Tibial nerve (tissue), 4 donors: ENCODE results near the gene MBP. TPM values are rescaled to one million over a fixed set of nuclear protein-coding genes. Genes with fewer than 3 reads are reported as not detected.

Experiments
- DNase-seq, 2 donors: peaks; one replicate each; pipeline ENCODE4 v3.0.0-alpha.2; 2019; ENCODE audit warnings: low spot score in 2 of 2
- H3K27ac ChIP-seq, 4 donors: fragments of 200-600 bp; sonication (generic) in 3 of 4; one replicate each; pipeline ENCODE4 v1.5.1; 2017 to 2019; ENCODE audit warnings: mild to moderate bottlenecking in 1 of 4
- H3K27me3 ChIP-seq, 2 donors: fragments of 200-600 bp; sonication (generic) in 1 of 2; one replicate each; pipeline versions ENCODE4 v1.5.1 to v1.6.0; 2017 to 2019
- H3K36me3 ChIP-seq, 3 donors: fragments of 200-600 bp; sonication (generic); one replicate each; pipeline ENCODE4 v1.5.1; 2018 to 2019
- H3K4me1 ChIP-seq, 4 donors: fragments of 200-600 bp; sonication (generic) in 3 of 4; one replicate each; pipeline ENCODE4 v1.5.1; 2017 to 2019
- H3K4me3 ChIP-seq, 4 donors: fragments of 200-600 bp; sonication (generic) in 3 of 4; one replicate each; pipeline ENCODE4 v1.5.1; 2017 to 2019; ENCODE audit warnings: mild to moderate bottlenecking in 1 of 4, moderate library complexity in 1 of 4
- H3K9me3 ChIP-seq, 4 donors: fragments of 200-600 bp; sonication (generic) in 3 of 4; one replicate each; pipeline ENCODE4 v1.5.1; 2017 to 2019
- CTCF ChIP-seq, 5 experiments: fragments of 200-600 bp in 3 of 5; fragments of 450-650 bp in 2 of 5; sonication (generic) in 3 of 5; IDR thresholded peaks; one replicate each; pipeline ENCODE4 v1.5.1; 2016 to 2019; ENCODE audit warnings: antibody characterized with exemption in 5 of 5, mild to moderate bottlenecking in 3 of 5, moderate library complexity in 2 of 5
- EP300 ChIP-seq, 2 donors: sonication (generic); formaldehyde crosslinking; IDR thresholded peaks; one replicate each; pipeline ENCODE4 v1.6.1; 2017; ENCODE audit warnings: antibody characterized with exemption in 2 of 2, mild to moderate bottlenecking in 1 of 2
- POLR2A ChIP-seq, 2 donors: fragments of 450-650 bp; IDR thresholded peaks; one replicate each; pipeline ENCODE4 v1.6.1; 2017; ENCODE audit warnings: antibody characterized with exemption in 2 of 2, mild to moderate bottlenecking in 2 of 2, moderate library complexity in 2 of 2
- WGBS, 2 donors: methylation state at CpG; one replicate each; pipeline ENCODE4 v1.1.5; 2018; 5-methylcytosine and 5-hydroxymethylcytosine counted together
- total RNA-seq, 4 donors: library from RNA; depleted of rRNA; stranded (reverse); fragments of >200 nt; gene quantifications; one replicate each; pipeline ENCODE4 v1.1.0, GENCODE V29; 2016

MBP gene
- total RNA-seq, 4 donors from 2014 or later = 831 to 1,485 (median 1,405) TPM

- Histone ChIP-seq H3K4me1 (peaks cover 0 to 72% (median 43%) of the 10 kb centered on the region in 4 donors), H3K9me3 (no peaks in the 10 kb centered on the region), H3K36me3 (no peaks in the 10 kb centered on the region), H3K27ac (peak overlapping the region in 3 of 4 donors; percentile 73 to 90 (median 82)), H3K27me3 (no peaks in the 10 kb centered on the region), H3K4me3 (no peak overlapping the region)
- TF ChIP-seq CTCF (IDR thresholded peaks at IDR 0.05) (no peak), EP300 (IDR thresholded peaks at IDR 0.05) (no peak), POLR2A (IDR thresholded peaks at IDR 0.05) (no peak)
- DNase-seq = no peak
- 60 to 75% methylated on average over 6 to 8 of the region's 8 CpGs for WGBS, 2 donors
Observed at GRCh38 chr18:77100751-77101355, 31.7 kb downstream of the MBP start.

GRCh38 chr18:77099485-77100370, 32.9 kb downstream of the MBP start:
- TF ChIP-seq EP300 (IDR thresholded peaks at IDR 0.05) = no peak
- TF ChIP-seq CTCF (IDR thresholded peaks at IDR 0.05) = no peak
- TF ChIP-seq POLR2A (IDR thresholded peaks at IDR 0.05) = no peak
- Histone ChIP-seq H3K4me1 (peaks cover 0 to 65% (median 40%) of the 10 kb centered on the region in 4 donors), H3K27ac (peak overlapping the region in 1 of 4 donors; percentile 82), H3K4me3 (no peak overlapping the region), H3K9me3 (no peaks in the 10 kb centered on the region), H3K27me3 (no peaks in the 10 kb centered on the region), H3K36me3 (no peaks in the 10 kb centered on the region)
- 80 to 83% methylated on average over 21 of the region's 21 CpGs for WGBS, 2 donors
- DNase-seq = no peak

GRCh38 chr18:77098538-77099174, 33.9 kb downstream of the MBP start:
- WGBS, 2 donors = 18 to 25% methylated on average over 17 of the region's 17 CpGs

GRCh38 chr18:77098029-77098428, 34.6 kb downstream of the MBP start:
- no peak for DNase-seq
- no peak overlapping the region for H3K4me3 ChIP-seq
- 54 to 67% methylated on average over 2 of the region's 2 CpGs for WGBS, 2 donors
- H3K36me3 ChIP-seq = no peaks in the 10 kb centered on the region
- no peaks in the 10 kb centered on the region for H3K9me3 ChIP-seq
- no peaks in the 10 kb centered on the region for H3K27me3 ChIP-seq
- no peak for TF ChIP-seq CTCF (IDR thresholded peaks at IDR 0.05)
- no peak for TF ChIP-seq EP300 (IDR thresholded peaks at IDR 0.05)
- no peak for TF ChIP-seq POLR2A (IDR thresholded peaks at IDR 0.05)
- peak overlapping the region in 1 of 4 donors; percentile 60 for H3K27ac ChIP-seq
- peaks cover 0 to 48% (median 32%) of the 10 kb centered on the region in 4 donors for H3K4me1 ChIP-seq

More at GRCh38 chr18:77098538-77099174, 33.9 kb downstream of the MBP start:
- TF ChIP-seq EP300 (IDR thresholded peaks at IDR 0.05) (no peak), POLR2A (IDR thresholded peaks at IDR 0.05) (no peak), CTCF (IDR thresholded peaks at IDR 0.05) (no peak)
- DNase-seq = no peak
- Histone ChIP-seq H3K4me3 (peak overlapping the region in 1 of 4 donors; percentile 3), H3K27me3 (no peaks in the 10 kb centered on the region), H3K36me3 (no peaks in the 10 kb centered on the region), H3K4me1 (peaks cover 0 to 54% (median 35%) of the 10 kb centered on the region in 4 donors), H3K9me3 (no peaks in the 10 kb centered on the region), H3K27ac (peak overlapping the region in 1 of 4 donors; percentile 60)
